GM19099 (cell line): ENCODE measurements around the gene MEPCE.

Experiments
- POLR2A ChIP-seq: IDR thresholded peaks from 3 replicates; pipeline ENCODE4 v1.6.1; 2011; ENCODE audit warnings: low read depth; ENCODE audit not compliant: insufficient read length; ENCODE audit errors: extremely low read depth

MEPCE gene

GRCh38 chr7:100482728-100483089, 53.1 kb downstream of the MEPCE start:
- TF ChIP-seq POLR2A = no peak

GRCh38 chr7:100483090-100483721, 53.6 kb downstream of the MEPCE start:
- no peak for TF ChIP-seq POLR2A
